IMR-90 (cell line): ENCODE data around the gene BRAT1. TPM values are rescaled to one million over a fixed set of nuclear protein-coding genes. Genes with fewer than 3 reads are reported as not detected.
A peak's percentile ranks its signal among the peaks of the same experiment; 100 is the strongest.

ENCODE experiments used
- BHLHE40 ChIP-seq: fragments of 150-350 bp; IDR thresholded peaks from 2 replicates; pipeline ENCODE4 v1.6.1; 2016; ENCODE audit warnings: mild to moderate bottlenecking, low read depth, low read length
- FOS ChIP-seq: fragments of 150-350 bp; IDR thresholded peaks from 2 replicates; pipeline ENCODE4 v1.6.1; 2016; ENCODE audit warnings: low read depth, low read length
- MAFK ChIP-seq: IDR thresholded peaks from 2 replicates; pipeline ENCODE4 v1.6.1; 2012; ENCODE audit warnings: low read depth, low read length, improper control_type of control experiment
- MAZ ChIP-seq: IDR thresholded peaks from 2 replicates; pipeline ENCODE4 v1.6.1; 2012; ENCODE audit warnings: low read depth, mild to moderate bottlenecking, low read length, improper control_type of control experiment, moderate library complexity, borderline replicate concordance
- RAD21 ChIP-seq: IDR thresholded peaks from 2 replicates; pipeline ENCODE4 v1.6.1; 2012; ENCODE audit warnings: low read length, improper control_type of control experiment
- SMC3 ChIP-seq: fragments of 150-350 bp; IDR thresholded peaks from 2 replicates; pipeline ENCODE4 v1.6.1; 2016; ENCODE audit warnings: low read depth, mild to moderate bottlenecking, antibody characterized with exemption, low read length, moderate library complexity
- polyA plus RNA-seq, 3 experiments: library from polyadenylated mRNA; depleted of rRNA; stranded (reverse); fragments of >200 nt; gene quantifications; 2 replicates each; pipeline ENCODE4 v1.2.3, GENCODE V29; 2012; ENCODE audit warnings: low replicate concordance in 1 of 3
- total RNA-seq: library from RNA; depleted of rRNA; stranded (reverse); fragments of >200 nt; gene quantifications from 2 replicates; pipeline ENCODE4 v1.2.3, GENCODE V29; 2012

Gene BRAT1
- total and polyA plus RNA-seq, 2 of the 4 experiments (the other 2 are of a cell fraction): 6.8 to 21.9 TPM

DNA sequence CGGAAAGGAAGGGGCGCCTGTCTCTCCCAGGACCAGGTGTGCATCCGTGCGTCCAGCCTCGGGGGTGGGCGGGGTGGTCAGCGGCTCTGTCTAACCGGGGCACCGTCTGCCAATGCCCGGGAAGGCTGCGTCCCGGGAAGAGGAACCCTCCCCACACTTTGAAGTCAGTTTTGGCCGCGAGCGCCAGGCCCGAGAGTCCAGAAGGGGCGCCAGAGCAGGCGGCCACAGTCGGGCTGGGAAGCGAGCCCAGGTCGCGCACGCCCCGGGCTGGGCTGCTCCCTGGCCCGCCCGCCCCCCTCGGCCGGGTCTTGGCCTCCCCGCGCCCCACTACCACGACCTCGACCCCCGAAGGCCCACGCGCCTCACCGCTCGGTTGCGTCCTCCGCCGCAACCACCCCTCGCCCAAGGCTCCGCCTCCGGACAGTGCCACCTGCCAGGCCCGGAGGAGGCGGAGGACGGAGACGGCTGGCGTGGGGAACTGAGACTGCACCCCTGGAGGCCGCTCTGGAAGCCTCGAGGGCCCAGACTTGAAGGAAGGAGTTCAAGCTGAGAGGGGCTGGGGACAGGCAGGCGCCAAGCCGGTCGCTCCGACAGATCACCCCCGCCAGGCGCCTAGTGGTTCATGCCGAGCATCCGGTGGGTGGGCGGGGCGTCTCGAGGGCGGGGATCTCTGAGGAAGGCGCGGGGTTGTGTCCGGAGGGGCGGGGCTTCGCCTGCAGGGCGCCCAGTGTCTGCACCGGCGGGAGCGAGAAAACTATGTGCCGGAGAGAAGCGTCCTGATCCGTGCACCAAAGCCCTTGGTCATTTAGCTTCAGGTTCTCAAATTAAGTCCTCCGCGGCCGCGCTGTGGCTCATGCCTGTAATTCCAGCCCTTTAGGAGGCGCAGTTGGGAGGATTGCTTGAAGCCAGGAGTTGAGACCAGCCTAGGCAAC lies at the start of gene BRAT1 (continued):
- peak; percentile 96 for TF ChIP-seq BHLHE40
- TF ChIP-seq SMC3: no peak
- TF ChIP-seq MAFK: no peak
- peak; percentile 54; the same call in 1 of the 2 replicates for TF ChIP-seq MAZ
- peak; percentile 21; the same call in 1 of the 2 replicates for TF ChIP-seq RAD21
- TF ChIP-seq FOS: no peak
